ENCODE measurements around the gene MYO15A.

Gene MYO15A

DNA sequence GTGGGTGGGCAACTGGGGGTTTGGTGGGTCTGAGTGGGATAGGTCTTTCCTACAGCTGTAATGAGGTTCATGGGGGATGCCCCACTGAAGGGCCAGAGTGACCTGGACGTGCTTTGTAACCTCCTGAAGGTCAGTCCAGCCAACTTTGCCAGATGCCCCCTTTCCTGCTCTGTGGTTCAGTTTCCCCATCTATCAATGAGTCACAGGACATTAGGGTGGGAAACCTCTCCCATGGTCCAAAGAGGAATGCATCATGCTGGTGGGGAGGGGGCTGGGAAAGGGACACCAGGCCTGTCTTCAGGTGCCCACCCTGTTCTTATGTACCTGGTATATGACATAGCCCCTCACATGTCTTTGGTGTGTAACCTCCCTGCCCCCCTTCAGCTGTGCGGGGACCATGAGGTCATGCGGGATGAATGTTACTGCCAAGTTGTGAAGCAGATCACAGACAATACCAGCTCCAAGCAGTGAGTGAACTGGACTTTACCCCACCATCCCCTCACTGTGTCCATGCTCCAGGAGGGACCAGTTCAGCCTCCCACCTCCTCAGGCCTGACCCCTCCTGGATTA lies 51.1 kb downstream of the MYO15A start:
- DNase-seq: no peak

- DNase-seq: no peak
Measured at GRCh38 chr17:18160128-18160856, 51.7 kb downstream of the MYO15A start.

GRCh38 chr17:18161207-18162145 lies 52.9 kb downstream of the MYO15A start:
- DNase-seq: no peak

- no peak for DNase-seq
Measured at GRCh38 chr17:18163547-18163946, 55.0 kb downstream of the MYO15A start.

- DNase-seq: no peak
Measured at GRCh38 chr17:18166894-18167293, 58.3 kb downstream of the MYO15A start.

- DNase-seq: no peak
Measured at GRCh38 chr17:18167421-18167820, 58.9 kb downstream of the MYO15A start.

DNA sequence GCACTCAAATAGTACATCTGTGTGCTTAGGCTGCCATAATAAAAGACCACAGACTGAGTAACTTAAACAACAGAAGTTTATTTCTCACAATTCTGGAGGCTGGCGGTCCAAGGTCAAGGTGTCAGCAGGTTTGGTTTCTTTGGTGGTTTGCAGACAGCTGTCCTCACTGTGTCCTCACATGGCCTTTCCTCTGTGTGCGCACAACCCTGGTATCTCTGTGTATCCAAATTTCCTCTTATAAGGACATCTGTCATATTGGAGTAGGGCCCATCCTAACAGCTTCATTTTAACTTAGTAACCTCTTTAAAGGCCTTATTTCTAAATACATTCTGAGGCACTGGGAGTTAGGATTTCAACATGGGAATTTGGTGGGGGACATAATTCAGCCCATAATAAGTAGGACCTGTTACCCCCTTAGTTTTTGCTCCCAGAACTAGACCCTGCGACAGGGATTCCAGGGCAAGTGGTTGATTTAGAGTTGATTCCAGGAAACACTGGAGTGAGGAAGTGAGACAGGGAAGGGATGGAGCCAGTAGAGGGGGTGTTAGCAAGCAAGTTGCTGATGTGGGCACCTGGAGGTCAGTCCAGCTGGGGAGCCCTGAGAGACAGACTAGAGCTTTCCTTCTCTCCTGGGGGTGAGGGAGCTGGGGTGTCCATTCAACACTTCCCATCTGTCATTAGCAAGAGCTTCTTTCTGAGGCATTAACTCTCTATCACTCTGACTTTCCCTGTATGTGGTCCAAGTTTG lies 64.1 kb downstream of the MYO15A start:
- no peak for DNase-seq

DNA sequence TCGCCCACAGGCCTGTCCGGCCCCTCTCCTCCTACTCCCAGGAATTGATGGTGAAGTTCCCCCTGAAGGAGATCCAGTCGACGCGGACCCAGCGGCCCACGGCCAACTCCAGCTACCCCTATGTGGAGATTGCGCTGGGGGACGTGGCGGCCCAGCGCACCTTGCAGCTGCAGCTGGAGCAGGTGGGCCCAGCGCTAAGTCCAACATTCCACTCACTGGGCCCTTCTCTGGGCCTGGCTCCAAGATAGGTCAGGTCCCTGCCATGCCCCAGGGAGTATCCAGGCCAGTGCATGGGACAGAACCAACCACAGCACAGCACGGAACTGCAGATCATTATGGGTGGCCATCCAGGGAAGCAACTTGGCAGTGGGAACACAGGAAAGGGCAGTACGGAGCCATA lies 65.2 kb downstream of the MYO15A start:
- DNase-seq: no peak

- DNase-seq: no peak
Measured at GRCh38 chr17:18176176-18176575, 67.6 kb downstream of the MYO15A start.

DNA sequence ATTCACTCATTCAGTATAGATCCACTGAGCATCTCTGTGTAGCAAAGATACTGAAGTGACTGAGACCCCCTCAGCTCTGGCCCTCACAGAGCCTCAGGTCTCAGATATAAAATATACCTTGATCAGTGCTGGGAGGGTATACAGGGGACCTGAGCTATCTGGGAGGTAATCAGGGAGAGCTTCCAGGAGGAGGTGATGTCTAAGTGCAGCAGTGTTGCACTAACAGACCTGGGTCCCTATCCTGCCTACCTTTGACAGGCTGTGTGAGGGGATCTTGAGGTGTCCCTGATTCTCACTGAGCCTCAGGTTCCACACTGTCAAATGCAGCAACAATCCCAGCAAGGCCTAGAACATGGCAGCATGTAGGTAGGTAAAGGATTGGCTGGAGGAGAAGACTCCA lies 68.6 kb downstream of the MYO15A start:
- no peak for DNase-seq

DNA sequence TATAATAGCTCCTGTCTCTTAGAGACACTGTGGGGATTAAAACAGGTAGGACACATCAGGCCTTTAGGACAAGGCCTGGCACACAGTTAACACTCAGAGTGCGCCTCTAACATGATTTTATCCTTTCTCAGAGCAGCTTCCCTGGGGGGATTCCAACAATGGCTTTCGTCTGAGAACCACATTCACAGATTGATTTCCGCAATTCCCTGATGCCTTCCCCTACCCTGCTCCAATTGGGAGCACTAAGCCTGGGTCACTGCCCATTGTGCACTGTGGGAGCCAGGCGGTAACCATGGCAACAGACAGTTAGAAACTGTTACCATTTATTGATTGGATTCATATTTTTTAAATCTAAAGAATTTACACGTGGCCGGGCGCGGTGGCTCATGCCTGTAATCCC lies 69.2 kb downstream of the MYO15A start:
- DNase-seq: no peak

DNA sequence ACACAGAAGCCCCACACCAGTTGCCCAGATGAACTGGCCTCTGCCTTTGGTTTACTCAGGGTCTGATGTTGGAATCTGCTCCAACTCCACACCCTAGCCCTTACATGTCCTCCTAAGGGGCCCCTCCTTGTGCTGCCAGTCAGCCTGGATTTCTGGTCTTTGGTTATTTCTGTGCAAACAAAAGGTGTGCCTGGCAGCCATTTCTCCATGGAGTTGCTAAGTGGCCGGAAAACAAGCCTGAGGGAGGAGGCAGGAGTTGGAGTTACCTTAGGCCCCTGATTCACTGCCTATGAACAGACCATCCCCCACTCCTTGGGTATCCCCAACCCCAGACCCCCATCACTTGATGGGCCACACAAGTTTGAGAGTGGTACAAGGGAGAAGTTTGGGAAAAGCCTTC lies 70.6 kb downstream of the MYO15A start:
- no peak for DNase-seq

- no peak for DNase-seq
Measured at GRCh38 chr17:18179804-18180203, 71.2 kb downstream of the MYO15A start.

DNA sequence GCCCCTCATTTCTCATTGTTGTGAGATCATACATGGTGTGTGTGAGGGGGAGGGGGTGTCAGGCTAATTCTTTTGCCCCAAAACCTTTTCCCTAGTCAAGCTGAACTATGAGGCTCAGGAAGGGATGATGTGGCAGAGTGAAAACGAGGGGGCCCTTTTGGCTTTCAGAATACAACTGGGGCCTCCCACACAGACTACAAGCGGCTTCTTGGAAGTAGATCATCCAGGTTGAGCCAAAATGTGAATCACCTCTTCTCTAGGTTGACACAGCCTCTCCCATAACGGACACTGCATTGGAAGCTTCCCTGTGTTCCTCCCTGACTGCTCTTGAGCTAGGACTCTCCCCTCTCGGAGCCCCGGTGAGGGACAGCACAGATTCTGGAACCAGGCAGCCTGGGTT lies 72.8 kb downstream of the MYO15A start:
- DNase-seq: no peak

- no peak for DNase-seq
Measured at GRCh38 chr17:18182110-18182977, 73.8 kb downstream of the MYO15A start.

GRCh38 chr17:18182978-18183333 lies 74.4 kb downstream of the MYO15A start:
- peak; percentile 70 for DNase-seq

DNA sequence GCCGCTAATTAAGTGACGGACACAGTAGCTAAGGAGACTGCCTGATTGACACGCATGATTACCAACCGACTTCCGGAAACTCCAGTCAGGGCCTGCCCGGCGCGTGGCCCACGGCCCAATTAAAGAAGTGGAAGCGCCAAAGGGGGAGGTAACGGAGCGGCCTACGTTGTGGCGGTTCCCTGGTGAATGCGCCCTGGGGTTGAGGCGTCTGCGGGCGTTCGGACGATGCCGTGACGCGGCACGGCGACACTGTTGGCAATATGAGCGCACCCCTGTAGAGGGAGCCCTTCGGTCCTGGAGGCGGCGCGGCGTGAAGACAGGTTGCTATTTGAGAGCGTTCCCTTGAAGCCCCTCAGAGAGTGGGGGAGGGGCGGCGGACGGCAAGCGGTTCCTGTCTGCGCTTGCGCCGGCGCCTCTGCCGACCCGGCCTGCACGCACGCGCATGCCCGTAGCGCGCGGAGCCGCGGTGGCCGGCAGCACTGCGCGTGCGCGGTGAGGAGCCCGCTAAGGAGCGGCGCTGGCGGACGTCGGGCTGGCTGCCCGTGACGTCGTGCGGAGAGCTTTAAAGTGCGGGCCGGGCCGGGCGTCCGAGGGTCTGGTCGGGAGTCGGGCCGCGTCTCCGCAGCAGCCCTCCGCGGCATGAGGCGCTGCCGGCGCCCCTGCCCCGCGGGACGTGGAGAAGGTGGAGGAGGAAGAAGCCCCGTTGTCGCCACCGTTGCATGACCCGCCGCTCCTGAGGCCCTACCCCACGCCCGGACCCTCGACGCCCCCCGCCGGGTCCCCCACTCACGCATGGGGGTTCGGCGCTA lies 75.0 kb downstream of the MYO15A start, which contains the start of gene ALKBH5:
TSS of gene ALKBH5 (plus strand) at position 495 of the 809 bp plus-strand sequence. CDS start 416 bp downstream, outside the sequence.
- DNase-seq: peak; percentile 94

DNA sequence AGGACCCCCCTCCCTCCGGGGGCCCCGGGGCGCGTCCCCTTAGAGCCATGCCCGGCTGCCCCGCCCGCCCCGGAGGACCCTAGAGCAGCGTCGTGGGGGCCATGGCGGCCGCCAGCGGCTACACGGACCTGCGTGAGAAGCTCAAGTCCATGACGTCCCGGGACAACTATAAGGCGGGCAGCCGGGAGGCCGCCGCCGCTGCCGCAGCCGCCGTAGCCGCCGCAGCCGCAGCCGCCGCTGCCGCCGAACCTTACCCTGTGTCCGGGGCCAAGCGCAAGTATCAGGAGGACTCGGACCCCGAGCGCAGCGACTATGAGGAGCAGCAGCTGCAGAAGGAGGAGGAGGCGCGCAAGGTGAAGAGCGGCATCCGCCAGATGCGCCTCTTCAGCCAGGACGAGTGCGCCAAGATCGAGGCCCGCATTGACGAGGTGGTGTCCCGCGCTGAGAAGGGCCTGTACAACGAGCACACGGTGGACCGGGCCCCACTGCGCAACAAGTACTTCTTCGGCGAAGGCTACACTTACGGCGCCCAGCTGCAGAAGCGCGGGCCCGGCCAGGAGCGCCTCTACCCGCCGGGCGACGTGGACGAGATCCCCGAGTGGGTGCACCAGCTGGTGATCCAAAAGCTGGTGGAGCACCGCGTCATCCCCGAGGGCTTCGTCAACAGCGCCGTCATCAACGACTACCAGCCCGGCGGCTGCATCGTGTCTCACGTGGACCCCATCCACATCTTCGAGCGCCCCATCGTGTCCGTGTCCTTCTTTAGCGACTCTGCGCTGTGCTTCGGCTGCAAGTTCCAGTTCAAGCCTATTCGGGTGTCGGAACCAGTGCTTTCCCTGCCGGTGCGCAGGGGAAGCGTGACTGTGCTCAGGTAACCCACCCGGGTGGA lies 75.8 kb downstream of the MYO15A start:
- peak; percentile 62 for DNase-seq

DNA sequence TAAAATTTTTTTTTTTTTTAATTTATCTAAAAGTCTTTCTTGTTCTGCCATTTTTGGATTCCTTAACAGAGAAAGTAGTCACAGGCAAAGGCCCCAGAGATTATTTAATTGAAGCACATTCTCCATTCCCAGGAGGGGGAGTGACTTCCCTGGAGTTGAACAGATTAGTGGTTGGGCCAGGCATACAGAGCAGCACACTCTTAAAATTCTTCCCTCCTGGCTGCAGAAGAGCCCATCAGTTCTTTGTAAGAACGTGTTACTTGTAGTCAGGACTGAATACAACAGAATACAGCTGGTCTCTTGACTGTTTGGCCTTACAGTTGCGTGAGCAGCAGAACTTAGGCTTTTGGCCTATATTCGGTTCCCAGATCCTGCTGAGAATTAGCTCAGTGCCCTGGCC lies 76.8 kb downstream of the MYO15A start:
- no peak for DNase-seq
